HG02642 (cell line): ENCODE results near the gene GPX8.

Experiments used
- ATAC-seq: cut with Tn5 transposase; IDR thresholded peaks from one replicate; pipeline ENCODE4 v1.9.1; 2021; ENCODE audit warnings: mild to moderate bottlenecking; ENCODE audit not compliant: unreplicated experiment, poor library complexity

Gene GPX8

GRCh38 chr5:55172051-55172899 lies 12.3 kb downstream of the GPX8 start:
- ATAC-seq, result peak; percentile 43

GRCh38 chr5:55172937-55173686 lies 13.1 kb downstream of the GPX8 start, which contains the start of gene CDC20B:
Gene CDC20B (minus strand): TSS chr5:55173177. CDS start chr5:55173000, 177 bp downstream.
- ATAC-seq, result peak; percentile 91

DNA sequence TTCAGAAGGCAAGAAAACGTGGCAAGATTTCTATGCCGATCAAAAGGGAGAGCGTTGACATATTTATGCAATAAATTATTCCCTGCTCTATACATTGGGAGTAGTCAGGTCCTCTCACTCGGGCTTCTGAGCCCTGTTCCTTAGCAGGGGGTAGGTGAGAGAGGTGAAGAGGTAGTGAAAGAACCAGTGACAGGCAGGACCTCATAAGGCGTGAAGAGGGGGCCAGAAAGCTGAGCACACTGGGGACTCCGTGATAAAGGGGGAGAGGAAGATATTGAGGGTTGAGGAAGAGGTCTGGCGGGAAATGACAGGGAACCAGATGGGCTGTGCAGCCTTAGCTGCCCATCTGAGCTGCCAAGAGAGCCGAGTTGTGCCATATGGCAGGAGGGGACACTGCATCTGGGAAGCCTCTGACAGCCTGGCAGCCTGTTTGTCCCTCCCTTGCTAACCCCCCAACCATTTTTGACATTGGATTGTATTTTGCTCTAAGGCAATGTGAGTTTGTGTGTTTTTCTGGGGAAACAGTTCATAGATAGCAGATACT lies 13.8 kb downstream of the GPX8 start:
- peak; percentile 8 for ATAC-seq

GRCh38 chr5:55175781-55176175 lies 15.8 kb downstream of the GPX8 start:
- no peak for ATAC-seq

DNA sequence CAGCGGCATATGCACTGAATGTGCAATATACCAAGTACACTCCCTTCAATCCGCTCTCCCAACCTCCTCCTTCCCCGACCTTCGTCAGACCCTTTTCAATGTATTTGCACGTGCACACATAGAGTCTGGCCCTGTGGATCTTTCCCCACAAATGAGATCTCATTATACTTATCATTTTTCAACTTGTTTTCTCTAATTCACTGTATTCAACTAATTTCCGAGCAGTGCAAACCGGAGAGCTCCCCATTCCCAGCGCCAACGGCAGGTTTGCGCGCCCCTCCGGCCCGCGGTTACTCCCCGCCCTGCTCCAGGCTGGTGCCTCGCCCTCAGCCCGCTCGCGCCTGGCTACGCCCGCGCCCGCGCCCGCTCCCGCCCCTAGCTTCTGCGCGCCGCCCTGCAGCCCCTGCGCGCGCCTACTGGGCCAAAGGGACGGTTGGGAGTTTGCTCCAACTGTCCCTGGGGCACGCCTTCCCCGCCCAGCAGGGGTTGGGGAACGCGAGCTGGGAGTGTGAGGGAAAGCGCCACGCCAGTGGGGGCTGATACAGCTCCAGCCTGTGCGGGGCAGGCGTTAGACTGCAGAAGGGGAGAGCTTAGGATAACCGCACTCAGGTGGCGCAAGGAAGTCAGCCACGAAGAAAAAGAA lies 16.3 kb downstream of the GPX8 start:
- no peak for ATAC-seq

DNA sequence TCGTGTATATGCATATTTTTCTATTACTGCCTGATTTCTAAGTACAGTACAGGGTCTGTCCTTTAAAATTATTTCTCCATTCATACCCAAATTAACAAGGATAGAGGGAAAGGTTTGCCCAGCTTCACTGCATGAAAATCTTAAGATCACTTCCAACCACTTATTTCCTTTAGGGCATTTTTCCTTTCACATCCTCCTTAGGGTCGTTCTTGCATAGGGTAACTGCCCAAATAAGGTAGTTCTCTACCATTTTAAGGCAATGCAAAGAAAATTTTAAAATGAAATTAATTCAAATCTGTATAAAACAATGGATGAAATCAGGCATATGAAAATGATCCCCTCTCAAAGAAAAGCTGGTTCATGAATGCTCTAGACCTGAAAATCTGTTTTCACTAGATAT lies 17.1 kb downstream of the GPX8 start:
- no peak for ATAC-seq

GRCh38 chr5:55180016-55180415 lies 20.0 kb downstream of the GPX8 start:
- no peak for ATAC-seq

DNA sequence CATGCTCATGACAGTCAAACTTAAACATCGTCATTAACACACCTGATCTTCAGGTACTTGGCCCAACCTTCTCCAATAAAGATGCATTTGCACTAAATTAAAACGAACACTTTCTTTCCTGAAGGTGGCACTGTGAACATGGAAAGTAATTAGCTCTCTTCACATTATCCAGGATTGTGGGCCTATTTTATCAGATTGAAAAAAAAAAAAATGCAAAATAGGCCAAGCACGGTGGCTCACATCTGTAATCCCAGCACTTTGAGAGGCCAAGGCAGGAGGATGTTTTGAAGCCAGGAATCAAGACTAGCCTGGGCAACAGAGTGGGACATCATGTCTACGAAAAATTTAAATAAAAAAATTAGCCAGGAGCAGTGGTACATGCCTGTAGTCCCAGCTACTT lies 27.4 kb downstream of the GPX8 start:
- no peak for ATAC-seq

GRCh38 chr5:55188656-55189540 lies 28.9 kb downstream of the GPX8 start:
- ATAC-seq, result no peak

DNA sequence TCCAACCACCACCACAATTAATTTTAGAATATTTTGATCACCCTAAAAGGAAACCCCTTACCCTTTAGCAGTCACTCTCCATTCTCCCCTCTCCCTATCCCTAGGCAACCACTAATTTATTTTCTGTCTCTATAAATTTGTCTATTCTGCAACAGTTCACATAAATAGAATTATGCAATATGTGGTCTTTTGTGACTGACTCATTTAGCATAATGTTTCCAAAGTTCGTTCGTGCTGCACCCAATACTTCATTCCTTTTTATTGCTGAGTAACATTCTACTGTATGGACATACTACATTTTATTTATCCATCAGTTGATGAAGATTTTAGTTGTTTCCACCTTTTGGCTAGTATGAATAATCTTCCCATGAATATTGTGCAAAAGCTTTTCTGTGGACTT lies 31.2 kb downstream of the GPX8 start:
- no peak for ATAC-seq

- ATAC-seq, result no peak
Measured at GRCh38 chr5:55205001-55205400, 45.0 kb downstream of the GPX8 start.

DNA sequence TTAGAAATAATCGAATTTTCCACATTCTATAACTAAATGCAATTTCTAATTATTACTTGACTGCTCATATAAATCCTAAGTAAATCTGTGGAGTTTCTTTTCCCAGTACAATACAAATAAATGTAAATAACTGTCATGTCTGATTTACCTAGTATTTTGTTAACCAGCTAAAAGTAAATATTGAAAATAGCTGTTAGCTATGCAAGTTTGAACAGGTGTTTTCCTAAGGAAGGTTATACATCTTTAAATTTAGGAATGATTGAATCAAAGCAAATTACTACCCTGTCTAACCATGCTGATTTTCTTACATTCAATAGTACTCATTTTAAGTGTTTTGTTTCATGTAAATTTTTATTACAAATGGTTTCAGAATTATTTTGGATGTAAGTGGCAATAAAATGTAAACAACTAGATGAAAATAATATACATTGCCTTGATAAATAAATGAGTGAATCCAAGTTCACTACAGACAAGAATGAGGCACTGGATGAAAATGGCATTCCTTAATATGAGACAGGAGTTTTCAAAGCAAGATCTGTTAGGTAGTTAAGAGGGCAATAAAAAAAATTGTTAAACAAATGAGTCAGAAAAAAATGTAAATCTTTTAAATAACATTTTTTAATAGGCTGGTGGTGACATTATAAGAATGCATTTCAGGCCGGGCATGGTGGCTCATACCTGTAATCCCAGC lies 51.4 kb downstream of the GPX8 start:
- no peak for ATAC-seq
